ENCODE data around the gene LINGO3.

LINGO3 gene

DNA sequence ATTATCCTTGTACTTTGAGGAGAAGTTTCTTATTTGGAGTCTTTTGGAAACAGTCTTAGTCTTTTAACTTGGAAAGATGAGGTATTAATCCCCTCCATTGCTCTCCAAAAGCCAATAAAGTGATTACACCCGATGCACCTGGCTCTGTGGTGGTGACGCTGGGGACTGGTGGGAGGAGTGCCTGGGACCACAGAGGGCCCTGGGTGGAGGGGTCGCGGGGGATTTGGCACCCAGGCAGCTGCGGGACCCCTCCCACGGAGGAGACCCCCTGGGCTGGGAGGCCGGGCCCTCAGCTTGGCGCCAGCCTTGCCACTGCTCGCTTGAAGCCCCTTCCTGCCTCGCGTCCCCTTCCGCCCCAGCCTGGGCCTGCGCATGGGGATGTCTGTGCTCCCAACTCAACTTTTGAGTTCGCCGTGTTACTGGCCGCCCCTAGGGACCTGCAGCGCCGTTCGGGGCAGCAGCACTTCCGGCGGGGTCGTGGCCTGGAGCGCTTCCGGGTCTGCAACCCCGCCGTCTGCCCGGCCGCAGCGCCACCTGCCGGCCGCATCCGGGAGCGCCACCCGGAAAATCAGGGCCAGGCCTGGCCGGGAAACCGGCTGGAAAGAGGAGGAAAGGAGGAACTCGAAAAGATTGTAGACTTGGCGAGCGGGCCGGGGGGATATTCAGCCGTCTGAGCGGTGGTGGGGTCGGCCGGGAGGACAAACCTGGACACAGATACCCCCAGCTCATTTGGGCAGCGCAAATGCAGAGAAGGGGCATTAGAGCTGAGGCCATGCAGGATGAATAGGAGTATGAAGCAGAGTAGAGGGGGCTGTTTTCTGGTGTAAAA is 34.4 kb downstream of the LINGO3 start (continued):
- TF ChIP-seq ZNF184 (tag by site-specific recombination; IDR thresholded peaks at IDR 0.05) (peak; percentile 65; the same call in 1 of the 2 replicates), ZBTB44 (tag by site-specific recombination; IDR thresholded peaks at IDR 0.05) (peak; percentile 59; the same call in 1 of the 2 replicates), ZNF114 (tag by site-specific recombination; IDR thresholded peaks at IDR 0.05) (no peak), INSM2 (tag by site-specific recombination; IDR thresholded peaks at IDR 0.05) (peak; percentile 72; the same call in 1 of the 2 replicates), ZNF624 (tag by site-specific recombination; IDR thresholded peaks at IDR 0.05) (no peak), ZNF596 (tag by site-specific recombination; IDR thresholded peaks at IDR 0.05) (0 out of 2 replicates have a peak, but pooled peaks have one; percentile 26), ZNF514 (tag by site-specific recombination; IDR thresholded peaks at IDR 0.05) (no peak), ZNF654 (tag by site-specific recombination; IDR thresholded peaks at IDR 0.05; ENCODE audit: low read depth) (peak; percentile 38), OSR2 (tag by site-specific recombination; IDR thresholded peaks at IDR 0.05) (peak; percentile 19), SCRT1 (tag by site-specific recombination; IDR thresholded peaks at IDR 0.05; ENCODE audit: borderline replicate concordance) (no peak), ZNF530 (tag by site-specific recombination; IDR thresholded peaks at IDR 0.05; ENCODE audit: low read depth) (peak; percentile 82; the same call in 1 of the 2 replicates), ZNF768 (tag by site-specific recombination; IDR thresholded peaks at IDR 0.05) (no peak), ZNF791 (tag by site-specific recombination; IDR thresholded peaks at IDR 0.05) (no peak), ZNF24 (tag by site-specific recombination; IDR thresholded peaks at IDR 0.05) (peak; percentile 87), ZNF132 (tag by site-specific recombination; IDR thresholded peaks at IDR 0.05; ENCODE audit: borderline replicate concordance) (no peak), HOXA7 (CRISPR knock-in tag; IDR thresholded peaks at IDR 0.05; ENCODE audit: borderline replicate concordance) (no peak), ZNF121 (tag by site-specific recombination; IDR thresholded peaks at IDR 0.05) (no peak), GLIS1 (tag by site-specific recombination; IDR thresholded peaks at IDR 0.05) (peak; percentile 96), ZNF843 (tag by site-specific recombination; IDR thresholded peaks at IDR 0.05) (peak; percentile 79), ZNF585B (tag by site-specific recombination; IDR thresholded peaks at IDR 0.05) (no peak)
- TF ChIP-seq, protein P1, sequence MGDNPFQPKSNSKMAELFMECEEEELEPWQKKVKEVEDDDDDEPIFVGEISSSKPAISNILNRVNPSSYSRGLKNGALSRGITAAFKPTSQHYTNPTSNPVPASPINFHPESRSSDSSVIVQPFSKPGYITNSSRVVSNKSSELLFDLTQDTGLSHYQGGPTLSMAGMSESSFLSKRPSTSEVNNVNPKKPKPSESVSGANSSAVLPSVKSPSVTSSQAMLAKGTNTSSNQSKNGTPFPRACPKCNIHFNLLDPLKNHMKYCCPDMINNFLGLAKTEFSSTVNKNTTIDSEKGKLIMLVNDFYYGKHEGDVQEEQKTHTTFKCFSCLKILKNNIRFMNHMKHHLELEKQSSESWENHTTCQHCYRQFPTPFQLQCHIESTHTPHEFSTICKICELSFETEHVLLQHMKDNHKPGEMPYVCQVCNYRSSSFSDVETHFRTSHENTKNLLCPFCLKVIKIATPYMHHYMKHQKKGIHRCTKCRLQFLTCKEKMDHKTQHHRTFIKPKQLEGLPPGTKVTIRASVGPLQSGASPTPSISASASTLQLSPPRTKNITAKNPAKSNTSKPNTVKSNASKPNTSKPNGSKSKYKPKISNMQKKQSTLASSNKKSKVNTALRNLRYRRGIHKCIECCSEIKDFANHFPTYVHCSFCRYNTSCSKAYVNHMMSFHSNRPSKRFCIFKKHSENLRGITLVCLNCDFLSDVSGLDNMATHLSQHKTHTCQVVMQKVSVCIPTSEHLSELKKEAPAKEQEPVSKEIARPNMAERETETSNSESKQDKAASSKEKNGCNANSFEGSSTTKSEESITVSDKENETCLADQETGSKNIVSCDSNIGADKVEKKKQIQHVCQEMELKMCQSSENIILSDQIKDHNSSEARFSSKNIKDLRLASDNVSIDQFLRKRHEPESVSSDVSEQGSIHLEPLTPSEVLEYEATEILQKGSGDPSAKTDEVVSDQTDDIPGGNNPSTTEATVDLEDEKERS (tag by site-specific recombination; IDR thresholded peaks at IDR 0.05): no peak
